A549 treated with GW870086 at 1 μM for 4 hours (cell line): ENCODE data around the gene TRIM59. TPM values are rescaled to one million over a fixed set of nuclear protein-coding genes. Genes with fewer than 3 reads are reported as not detected.

Experiments used
- total RNA-seq: library from RNA; stranded (reverse); fragments of 200-300 nt; extraction: Qiagen RNA extraction; gene quantifications from 5 replicates; pipeline ENCODE4 v1.2.3, GENCODE V29; 2022; ENCODE audit warnings: low read depth

The TRIM59 gene
- 6.3 to 12.4 TPM (median 9.0 TPM) in 5 replicates for total RNA-seq

GRCh38 chr3:160449636-160450598, at the start of gene TRIM59:
TRIM59 (minus strand) TSS chr3:160449786; CDS start chr3:160439183, 10,603 bp downstream.

GRCh38 chr3:160399125-160400029, 50.2 kb downstream of the TRIM59 start, which contains the start of the genes IFT80 and SMC4:
IFT80 (minus strand) TSS chr3:160399225; CDS start chr3:160384600, 14,625 bp downstream.
SMC4 (plus strand) TSS chr3:160399650; CDS start chr3:160400827, 1,177 bp downstream.

Other genes starting within 250 kb of the TRIM59 start
- gene C3orf80, start 224.4 kb downstream of the TRIM59 start, total RNA-seq = 1.3 to 1.8 TPM (median 1.4 TPM) in 5 replicates
- 8.2 to 15.6 TPM (median 12.2 TPM) in 5 replicates for gene IFT80, start 50.6 kb downstream of the TRIM59 start, total RNA-seq
- gene SMC4, start 50.1 kb downstream of the TRIM59 start, total RNA-seq = 78.5 to 103 TPM (median 85.7 TPM) in 5 replicates
- 24.4 to 37.2 TPM (median 30.5 TPM) in 5 replicates for gene KPNA4, start 115.8 kb upstream of the TRIM59 start, total RNA-seq
- gene ARL14, start 227.4 kb upstream of the TRIM59 start, total RNA-seq = 0.10 to 0.56 TPM (median 0.36 TPM) in 5 replicates